ENCODE data around the gene GGACT. TPM values are rescaled to one million over a fixed set of nuclear protein-coding genes. Genes with fewer than 3 reads are reported as not detected.
"Not testable (repeated sequence)": the region's sequence is repeated elsewhere in the genome, so short reads cannot be mapped to it uniquely, and the experiment has no call there.

The GGACT gene
- total RNA-seq, 1 donor, result 1.5 TPM

DNA sequence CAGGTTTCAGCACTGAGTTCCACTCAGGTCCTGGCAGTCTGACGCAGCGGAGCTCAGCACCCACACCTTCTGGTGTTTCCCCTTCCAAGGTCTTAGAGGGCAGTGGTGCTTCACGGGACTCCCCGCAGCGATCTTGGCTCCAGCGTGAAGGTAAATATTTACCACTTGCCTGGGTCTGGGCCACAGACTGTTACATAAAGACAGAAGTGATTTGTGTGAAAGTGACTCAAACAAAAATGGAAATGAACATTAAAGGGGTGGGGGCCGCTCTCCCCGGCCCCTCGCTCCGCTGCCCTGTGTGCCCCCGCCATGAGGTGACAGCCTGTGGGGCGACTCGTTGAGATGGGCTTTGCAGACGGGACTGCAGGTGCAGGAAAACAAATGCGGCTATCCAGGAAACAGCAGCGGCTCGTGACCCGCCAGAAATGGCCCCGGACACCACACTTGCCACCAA is 55.0 kb downstream of the GGACT start:
- no peaks in the 10 kb centered on the region for H3K27me3 ChIP-seq (ENCODE audit: insufficient read depth, low read length)
- H3K4me1 ChIP-seq (ENCODE audit: insufficient read depth, low read length), result no peaks in the 10 kb centered on the region
- no peak overlapping the region for H3K4me3 ChIP-seq (ENCODE audit: low read length)
- H3K9me3 ChIP-seq (ENCODE audit: low read depth, low read length), result no peaks in the 10 kb centered on the region

DNA sequence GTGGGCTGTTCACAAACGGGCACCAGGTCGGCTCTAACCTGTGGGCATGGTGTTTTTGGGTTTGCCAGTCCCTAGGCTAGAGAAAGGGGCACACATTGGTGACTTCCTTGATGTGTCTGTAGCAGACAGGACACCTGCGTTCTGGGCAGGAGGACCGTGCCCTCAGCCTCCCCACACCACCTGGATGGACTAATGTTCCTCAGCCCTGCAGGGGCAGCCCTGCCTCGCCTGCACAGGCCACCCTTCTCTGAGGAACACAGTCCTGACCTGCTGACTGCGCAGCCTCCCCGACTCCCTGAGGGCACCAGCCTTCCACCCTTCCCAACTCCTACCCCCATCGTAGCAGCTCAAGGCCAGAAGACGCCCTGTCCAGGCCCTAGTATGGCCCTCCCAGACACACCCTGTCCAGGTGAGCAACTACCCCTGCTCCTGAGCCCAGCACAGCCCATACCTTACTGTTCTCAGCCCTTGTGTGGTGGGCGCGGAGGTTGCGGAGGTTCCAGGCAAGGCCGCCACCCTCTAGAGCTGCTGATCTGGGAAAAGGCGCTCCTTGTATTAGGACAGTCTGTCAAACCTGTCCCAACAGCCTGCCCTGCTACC is 55.7 kb downstream of the GGACT start:
- Histone ChIP-seq H3K4me3 (ENCODE audit: low read length) (no peak overlapping the region), H3K4me1 (ENCODE audit: insufficient read depth, low read length) (no peaks in the 10 kb centered on the region), H3K9me3 (ENCODE audit: low read depth, low read length) (no peaks in the 10 kb centered on the region), H3K27me3 (ENCODE audit: insufficient read depth, low read length) (no peaks in the 10 kb centered on the region)

DNA sequence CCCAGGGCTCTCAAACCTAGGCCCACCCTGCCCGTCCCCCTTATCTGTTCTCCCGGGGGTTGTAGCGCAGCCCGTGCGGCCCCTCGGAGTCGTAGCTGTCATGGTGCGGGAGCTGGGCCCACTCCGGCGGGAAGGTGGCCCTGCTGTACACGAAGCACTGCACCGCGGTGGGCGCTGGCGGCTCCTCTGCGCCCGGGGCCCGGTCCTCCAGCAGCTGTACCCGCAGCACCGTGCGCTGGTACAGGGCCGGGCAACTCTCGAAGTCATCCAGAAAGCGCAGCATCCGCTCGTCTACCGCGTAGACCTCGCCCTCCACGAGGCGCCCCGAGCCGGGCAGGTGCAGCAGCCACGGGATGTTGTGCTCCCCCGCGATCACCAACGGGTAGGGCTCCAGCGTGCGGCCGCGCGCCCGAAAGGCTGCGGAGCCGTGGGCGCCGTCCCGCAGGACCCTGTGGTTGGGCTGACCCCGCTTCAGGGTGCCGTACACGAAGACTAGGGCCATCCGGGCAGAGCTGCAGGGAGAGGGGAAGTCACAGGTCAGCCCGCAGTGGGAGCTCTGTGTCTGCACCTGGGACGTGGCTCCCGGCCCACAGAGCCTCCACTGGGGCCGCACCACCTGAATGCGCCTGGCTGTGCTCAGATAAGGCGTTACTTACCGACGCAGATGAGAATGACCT is 56.4 kb downstream of the GGACT start:
- Histone ChIP-seq H3K9me3 (ENCODE audit: low read depth, low read length) (no peaks in the 10 kb centered on the region), H3K27me3 (ENCODE audit: insufficient read depth, low read length) (no peaks in the 10 kb centered on the region), H3K4me1 (ENCODE audit: insufficient read depth, low read length) (no peaks in the 10 kb centered on the region), H3K4me3 (ENCODE audit: low read length) (no peak overlapping the region)

DNA sequence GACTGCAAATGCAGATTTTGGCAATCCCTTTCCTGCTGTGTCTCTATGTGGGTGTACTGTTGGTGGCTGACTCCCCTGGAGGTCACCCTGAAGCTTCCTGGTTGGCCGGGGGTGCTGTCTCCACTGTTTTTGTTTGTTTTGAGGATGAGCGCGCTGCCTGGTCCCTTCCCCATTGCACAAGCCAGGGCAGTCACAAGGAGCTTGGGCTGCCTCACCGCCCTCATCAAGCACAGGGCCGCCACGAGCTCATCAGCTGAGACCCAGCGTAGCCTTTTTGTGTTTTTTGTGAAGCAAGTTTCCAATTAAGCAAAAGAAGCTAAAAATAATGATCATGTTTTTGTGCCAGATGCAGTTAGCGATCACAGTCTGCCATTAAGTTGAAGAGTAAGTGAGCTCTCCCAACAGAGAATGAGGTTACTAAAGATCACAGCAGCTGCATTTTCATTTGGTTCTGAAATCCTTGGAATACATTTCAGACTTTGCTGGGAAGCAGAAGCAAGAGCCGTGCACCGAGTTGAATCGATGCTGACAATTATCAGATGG is 57.8 kb downstream of the GGACT start:
- Histone ChIP-seq H3K9me3 (ENCODE audit: low read depth, low read length) (no peaks in the 10 kb centered on the region), H3K27me3 (ENCODE audit: insufficient read depth, low read length) (no peaks in the 10 kb centered on the region), H3K4me3 (ENCODE audit: low read length) (no peak overlapping the region), H3K4me1 (ENCODE audit: insufficient read depth, low read length) (no peaks in the 10 kb centered on the region)

DNA sequence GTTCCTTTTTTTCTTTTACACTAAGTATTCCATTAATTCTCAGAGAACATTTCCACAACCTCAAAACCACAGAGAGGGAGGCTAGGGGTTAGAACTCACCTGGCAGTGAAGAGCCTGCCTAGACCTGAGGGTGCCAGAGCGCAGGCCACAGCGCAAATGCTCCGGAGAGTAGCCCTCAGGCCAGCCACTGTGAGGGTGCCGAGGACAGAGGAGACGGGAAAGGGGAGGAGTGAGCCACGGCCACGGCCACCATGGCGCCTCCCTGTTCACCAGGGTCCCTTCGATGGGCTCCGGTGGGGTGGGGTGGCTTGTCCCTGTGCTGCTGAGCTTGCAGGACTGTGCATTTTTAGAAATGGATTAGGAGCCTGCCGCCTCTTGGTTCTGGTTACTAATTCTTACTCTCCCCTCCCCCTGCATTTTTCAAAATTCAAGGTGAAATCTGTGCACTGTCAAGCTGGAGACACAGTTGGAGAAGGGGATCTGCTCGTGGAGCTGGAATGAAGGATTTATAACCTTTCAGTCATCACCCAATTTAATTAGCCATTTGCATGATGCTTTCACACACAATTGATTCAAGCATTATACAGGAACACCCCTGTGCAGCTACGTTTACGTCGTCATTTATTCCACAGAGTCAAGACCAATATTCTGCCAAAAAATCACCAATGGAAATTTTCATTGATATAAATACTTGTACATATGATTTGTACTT is 58.8 kb downstream of the GGACT start:
- Histone ChIP-seq H3K9me3 (ENCODE audit: low read depth, low read length) (no peaks in the 10 kb centered on the region), H3K27me3 (ENCODE audit: insufficient read depth, low read length) (no peaks in the 10 kb centered on the region), H3K4me3 (ENCODE audit: low read length) (no peak overlapping the region), H3K4me1 (ENCODE audit: insufficient read depth, low read length) (no peaks in the 10 kb centered on the region)

DNA sequence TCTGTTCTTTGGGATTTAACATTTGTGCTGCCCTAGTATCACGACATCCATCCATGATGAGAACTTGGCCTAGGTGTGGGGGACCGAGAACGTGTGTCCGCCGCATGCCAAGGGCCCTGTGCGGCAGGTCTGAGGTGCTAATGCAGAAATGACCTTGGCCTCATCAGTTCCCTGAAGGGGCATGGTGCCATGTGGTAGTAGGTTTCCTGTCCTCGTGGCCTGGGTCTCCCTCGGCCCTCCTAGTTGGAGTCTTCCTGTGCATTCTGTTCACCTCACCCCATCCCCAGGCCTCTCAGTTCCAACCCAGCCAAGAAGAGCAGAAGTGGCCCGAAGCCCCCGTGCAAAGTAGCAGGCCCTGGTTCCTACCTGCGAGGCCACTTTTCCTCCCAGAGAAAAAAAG is 59.8 kb downstream of the GGACT start:
- Histone ChIP-seq H3K4me1 (ENCODE audit: insufficient read depth, low read length) (no peaks in the 10 kb centered on the region), H3K27me3 (ENCODE audit: insufficient read depth, low read length) (no peaks in the 10 kb centered on the region), H3K4me3 (ENCODE audit: low read length) (no peak overlapping the region), H3K9me3 (ENCODE audit: low read depth, low read length) (no peaks in the 10 kb centered on the region)

DNA sequence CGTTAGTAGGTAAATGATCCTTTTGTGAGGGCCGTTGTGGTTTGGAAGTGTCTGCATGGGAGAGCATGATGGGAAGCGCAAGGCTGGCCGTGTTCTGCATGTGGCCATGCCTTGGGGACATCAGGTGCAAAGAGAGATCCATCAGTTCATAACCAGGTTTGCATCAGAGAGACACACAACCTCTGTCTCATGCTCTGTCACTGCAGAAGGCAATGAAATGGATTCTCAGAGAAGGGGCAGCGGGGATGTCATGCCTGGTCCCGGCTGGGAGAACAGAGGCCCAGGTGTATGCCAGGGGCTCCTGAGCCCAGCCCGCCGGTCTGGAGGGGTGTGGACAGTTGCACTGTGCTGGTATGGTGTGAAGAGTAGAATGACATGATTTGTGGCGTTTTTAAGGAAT is 60.2 kb downstream of the GGACT start:
- H3K4me1 ChIP-seq (ENCODE audit: insufficient read depth, low read length), result no peaks in the 10 kb centered on the region
- no peaks in the 10 kb centered on the region for H3K27me3 ChIP-seq (ENCODE audit: insufficient read depth, low read length)
- no peaks in the 10 kb centered on the region for H3K9me3 ChIP-seq (ENCODE audit: low read depth, low read length)
- H3K4me3 ChIP-seq (ENCODE audit: low read length), result no peak overlapping the region

DNA sequence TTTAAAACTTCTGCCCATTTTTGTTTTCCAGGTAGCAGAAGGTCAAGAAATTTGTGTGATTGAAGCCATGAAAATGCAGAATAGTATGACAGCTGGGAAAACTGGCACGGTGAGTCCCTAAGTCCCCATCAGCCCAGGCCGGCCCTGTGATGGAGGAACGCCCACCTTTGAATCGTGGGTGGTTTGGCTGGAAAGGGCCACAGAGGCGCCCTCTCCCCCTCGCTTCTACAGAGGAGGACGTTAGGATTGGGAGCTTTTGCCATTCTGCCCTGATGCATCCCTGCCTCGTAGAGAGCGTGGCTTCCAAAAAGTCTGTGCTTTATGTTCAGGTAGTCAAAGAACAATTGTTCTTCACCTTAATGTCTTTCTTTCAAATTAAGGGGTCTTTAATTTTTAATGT is 60.9 kb downstream of the GGACT start:
- no peaks in the 10 kb centered on the region for H3K4me1 ChIP-seq (ENCODE audit: insufficient read depth, low read length)
- no peaks in the 10 kb centered on the region for H3K9me3 ChIP-seq (ENCODE audit: low read depth, low read length)
- no peak overlapping the region for H3K4me3 ChIP-seq (ENCODE audit: low read length)
- H3K27me3 ChIP-seq (ENCODE audit: insufficient read depth, low read length), result no peaks in the 10 kb centered on the region

DNA sequence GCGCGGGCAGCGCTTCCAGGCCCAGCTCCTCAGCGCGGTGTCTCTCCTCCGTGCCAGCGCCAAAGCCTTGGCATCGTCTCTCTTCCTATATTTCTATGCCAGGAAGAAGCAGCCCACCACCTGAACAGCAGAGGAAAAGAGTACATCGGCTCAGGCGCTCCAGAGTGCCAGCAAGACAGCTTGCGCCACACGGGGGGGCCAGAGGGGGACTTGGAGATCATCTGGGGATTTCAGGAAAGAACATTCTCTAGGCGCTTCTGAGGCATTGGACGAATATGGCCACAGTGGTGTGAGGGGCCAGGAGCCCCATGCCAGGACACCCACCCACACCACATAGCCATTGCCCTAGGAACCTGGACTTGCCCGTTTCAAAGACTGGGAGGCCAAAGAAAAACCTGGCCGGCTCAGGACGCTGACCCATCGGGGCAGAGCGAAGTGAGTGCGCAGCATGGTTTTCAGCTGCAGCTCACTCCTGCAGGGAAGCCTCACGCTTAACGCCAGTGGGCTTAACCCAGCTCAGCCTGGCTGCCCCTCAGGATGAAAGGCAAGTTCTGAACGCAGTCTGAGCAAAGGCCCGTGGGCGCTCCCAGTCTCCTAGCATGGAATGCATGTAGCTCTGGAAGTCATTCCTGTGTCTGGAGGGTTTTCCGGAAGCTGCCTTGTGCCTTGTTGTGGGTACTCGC is 62.1 kb downstream of the GGACT start:
- Histone ChIP-seq H3K4me3 (ENCODE audit: low read length) (no peak overlapping the region), H3K4me1 (ENCODE audit: insufficient read depth, low read length) (no peaks in the 10 kb centered on the region), H3K9me3 (ENCODE audit: low read depth, low read length) (no peaks in the 10 kb centered on the region), H3K27me3 (ENCODE audit: insufficient read depth, low read length) (no peaks in the 10 kb centered on the region)

DNA sequence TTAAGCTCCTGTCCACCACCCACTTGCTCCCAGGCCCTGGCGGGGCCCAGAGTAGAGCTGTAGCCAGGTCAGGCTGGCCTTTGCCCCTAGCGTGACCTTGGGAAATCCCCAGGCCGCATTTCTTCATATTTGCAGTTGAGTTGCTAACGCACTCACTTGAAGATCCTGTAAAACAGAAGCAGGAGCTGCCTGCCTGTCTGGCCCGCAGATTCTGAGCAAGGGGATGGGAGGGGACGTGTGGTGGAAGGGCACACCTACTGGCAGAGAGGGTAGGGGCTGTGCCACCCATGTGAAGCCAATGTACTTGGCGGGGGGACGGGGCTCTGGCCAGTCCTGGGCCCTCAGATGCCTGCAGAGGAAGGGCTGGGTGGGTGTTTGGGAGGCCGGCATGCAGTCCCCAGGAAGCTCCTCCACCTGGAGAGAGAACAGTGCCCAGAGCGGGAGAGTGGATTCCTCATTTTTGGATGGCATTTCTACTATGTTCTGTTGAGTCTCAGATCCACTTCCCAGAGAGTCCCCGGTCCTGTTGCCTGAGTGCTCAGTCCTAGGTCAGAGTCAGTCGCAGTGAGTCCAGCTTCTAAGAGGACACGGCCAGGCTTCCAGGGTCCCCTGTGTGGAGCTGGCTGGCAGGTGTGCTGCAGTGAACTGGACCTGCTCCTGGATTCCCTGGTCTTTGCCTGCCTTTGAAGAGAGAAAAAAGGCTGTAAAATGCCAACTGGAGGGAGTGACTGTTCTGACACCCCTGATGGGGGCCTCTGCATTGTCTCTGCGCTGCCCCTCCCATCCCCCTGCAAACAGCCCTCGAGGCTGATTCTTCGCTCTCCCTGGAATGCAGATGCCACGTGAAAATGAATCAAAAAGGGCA is 62.9 kb downstream of the GGACT start:
- Histone ChIP-seq H3K4me3 (ENCODE audit: low read length) (no peak overlapping the region), H3K27me3 (ENCODE audit: insufficient read depth, low read length) (no peaks in the 10 kb centered on the region), H3K4me1 (ENCODE audit: insufficient read depth, low read length) (no peaks in the 10 kb centered on the region), H3K9me3 (ENCODE audit: low read depth, low read length) (no peaks in the 10 kb centered on the region)

DNA sequence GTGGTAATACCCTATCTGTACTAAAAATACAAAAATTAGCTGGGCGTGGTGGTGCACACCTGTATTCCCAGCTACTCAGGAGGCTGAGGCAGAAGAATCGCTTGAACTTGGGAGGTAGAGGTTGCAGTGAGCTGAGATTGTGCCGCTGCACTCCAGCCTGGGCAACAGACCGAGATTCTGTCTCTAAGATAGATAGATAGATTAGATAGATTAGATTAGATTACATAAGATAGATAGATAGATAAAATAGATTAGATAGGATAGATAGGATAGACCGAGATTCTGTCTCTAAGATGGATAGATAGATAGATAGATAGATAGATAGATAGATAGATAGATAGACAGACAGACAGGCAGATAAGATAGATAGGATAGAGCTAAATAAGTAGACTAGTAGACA is 63.9 kb downstream of the GGACT start:
- H3K4me3 ChIP-seq (ENCODE audit: low read length); H3K4me1 ChIP-seq (ENCODE audit: insufficient read depth, low read length); H3K27me3 ChIP-seq (ENCODE audit: insufficient read depth, low read length); H3K9me3 ChIP-seq (ENCODE audit: low read depth, low read length): not testable (repeated sequence)

DNA sequence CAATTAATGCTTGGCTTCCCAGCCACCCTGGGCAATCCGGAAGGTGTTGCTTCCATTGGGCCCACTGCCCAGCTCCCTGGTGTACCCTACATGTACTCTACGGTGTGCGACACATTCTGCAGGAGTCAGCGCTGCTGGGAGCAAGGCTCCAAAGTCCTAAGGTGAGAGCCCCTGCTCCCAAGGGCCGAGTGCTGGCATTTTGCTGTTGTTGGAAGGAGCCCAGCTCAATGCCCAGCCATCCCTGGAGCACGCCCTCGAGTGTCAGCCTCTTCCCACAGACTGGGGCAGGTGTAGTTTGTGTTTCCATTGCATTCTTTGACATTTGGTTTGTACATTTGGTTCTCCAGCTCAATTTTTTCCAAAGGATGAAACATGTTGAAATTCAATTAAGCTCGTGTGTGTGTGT is 64.6 kb downstream of the GGACT start:
- Histone ChIP-seq H3K27me3 (ENCODE audit: insufficient read depth, low read length) (no peaks in the 10 kb centered on the region), H3K4me3 (ENCODE audit: low read length) (no peak overlapping the region), H3K4me1 (ENCODE audit: insufficient read depth, low read length) (no peaks in the 10 kb centered on the region), H3K9me3 (ENCODE audit: low read depth, low read length) (no peaks in the 10 kb centered on the region)

DNA sequence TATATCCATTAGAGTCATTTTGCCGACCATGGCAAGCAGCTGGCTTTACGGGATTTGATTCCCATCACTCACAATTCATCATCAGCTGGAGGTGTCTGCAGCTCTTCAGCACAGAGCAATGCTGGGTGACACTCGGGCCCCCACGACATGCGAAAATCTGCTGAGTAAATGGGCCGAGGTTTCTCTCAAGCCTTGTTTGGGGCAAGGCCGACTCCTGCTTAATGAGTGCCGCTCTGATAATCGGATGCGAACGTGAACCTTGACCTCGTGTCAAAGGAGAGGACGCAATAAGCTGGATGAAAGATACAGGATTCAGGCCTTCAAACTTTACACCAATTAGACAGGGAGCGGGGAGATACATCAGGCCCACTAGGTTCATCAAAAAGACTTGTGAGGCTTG is 65.2 kb downstream of the GGACT start:
- no peaks in the 10 kb centered on the region for H3K27me3 ChIP-seq (ENCODE audit: insufficient read depth, low read length)
- H3K9me3 ChIP-seq (ENCODE audit: low read depth, low read length), result no peaks in the 10 kb centered on the region
- H3K4me3 ChIP-seq (ENCODE audit: low read length), result no peak overlapping the region
- H3K4me1 ChIP-seq (ENCODE audit: insufficient read depth, low read length), result no peaks in the 10 kb centered on the region

DNA sequence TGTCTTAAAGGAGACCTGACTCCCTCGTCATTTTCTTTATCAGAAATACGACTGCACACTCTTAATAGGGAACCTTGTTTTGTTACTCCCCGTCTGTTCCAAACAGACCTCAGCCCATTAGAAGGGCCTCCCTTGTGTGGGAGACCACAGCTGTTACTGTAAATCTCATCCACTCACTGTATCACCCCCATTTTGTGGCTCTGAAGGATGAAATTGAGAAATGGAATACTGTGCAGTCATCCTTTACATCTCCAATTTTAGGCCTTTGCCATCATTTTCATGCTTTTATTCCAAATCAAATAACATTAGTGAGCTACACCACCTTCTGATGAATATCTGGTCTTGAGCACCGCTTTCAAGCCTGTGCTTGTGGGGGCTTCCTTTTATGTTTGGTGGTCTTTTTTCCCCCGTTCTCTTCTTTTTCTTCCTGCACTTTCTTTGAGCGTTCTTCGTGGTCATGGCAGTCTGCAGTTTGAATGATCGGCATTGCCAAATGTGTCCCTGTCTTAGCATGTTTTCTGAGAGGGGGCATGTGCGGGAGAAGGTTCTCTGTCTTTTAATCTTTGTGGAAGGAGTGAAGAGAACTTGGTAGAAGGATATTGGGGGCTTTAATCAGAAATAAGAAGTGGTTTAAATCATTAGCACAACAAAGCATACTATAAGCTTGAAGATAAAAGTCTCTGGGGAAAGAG is 65.8 kb downstream of the GGACT start:
- no peaks in the 10 kb centered on the region for H3K4me1 ChIP-seq (ENCODE audit: insufficient read depth, low read length)
- H3K4me3 ChIP-seq (ENCODE audit: low read length), result no peak overlapping the region
- H3K27me3 ChIP-seq (ENCODE audit: insufficient read depth, low read length), result no peaks in the 10 kb centered on the region
- no peaks in the 10 kb centered on the region for H3K9me3 ChIP-seq (ENCODE audit: low read depth, low read length)
